HG02981 (cell line): ENCODE results near the gene ERC2.
A peak's percentile ranks its signal among the peaks of the same experiment; 100 is the strongest.
"Not testable (repeated sequence)": the region's sequence is repeated elsewhere in the genome, so short reads cannot be mapped to it uniquely, and the experiment has no call there.

Experiments
- ATAC-seq: cut with Tn5 transposase; IDR thresholded peaks from one replicate; pipeline ENCODE4 v1.9.1; 2021; ENCODE audit warnings: mild to moderate bottlenecking, moderate library complexity; ENCODE audit not compliant: unreplicated experiment

Gene ERC2

GRCh38 chr3:56318891-56319290 lies 149.4 kb downstream of the ERC2 start:
- ATAC-seq, result no peak

- ATAC-seq, result no peak
Observed at GRCh38 chr3:56316944-56317343, 151.3 kb downstream of the ERC2 start.

- ATAC-seq, result no peak
Observed at GRCh38 chr3:56314842-56315241, 153.4 kb downstream of the ERC2 start.

- ATAC-seq, result no peak
Observed at GRCh38 chr3:56309465-56309864, 158.8 kb downstream of the ERC2 start.

GRCh38 chr3:56308471-56308870 lies 159.8 kb downstream of the ERC2 start:
- ATAC-seq, result no peak

- ATAC-seq, result no peak
Observed at GRCh38 chr3:56304069-56304468, 164.2 kb downstream of the ERC2 start.

- peak; percentile 72 for ATAC-seq
Observed at GRCh38 chr3:56303487-56303886, 164.8 kb downstream of the ERC2 start.

- no peak for ATAC-seq
Observed at GRCh38 chr3:56302417-56302816, 165.8 kb downstream of the ERC2 start.

GRCh38 chr3:56297281-56297840 lies 170.9 kb downstream of the ERC2 start:
- ATAC-seq, result no peak

GRCh38 chr3:56296361-56296760 lies 171.9 kb downstream of the ERC2 start:
- ATAC-seq, result no peak

- no peak for ATAC-seq
Observed at GRCh38 chr3:56295161-56295560, 173.1 kb downstream of the ERC2 start.

GRCh38 chr3:56294286-56294685 lies 174.0 kb downstream of the ERC2 start:
- no peak for ATAC-seq

- no peak for ATAC-seq
Observed at GRCh38 chr3:56291953-56292352, 176.3 kb downstream of the ERC2 start.

GRCh38 chr3:56291244-56291680 lies 177.0 kb downstream of the ERC2 start:
- ATAC-seq, result no peak

- no peak for ATAC-seq
Observed at GRCh38 chr3:56290374-56290773, 177.9 kb downstream of the ERC2 start.

- no peak for ATAC-seq
Observed at GRCh38 chr3:56288258-56288657, 180.0 kb downstream of the ERC2 start.

- no peak for ATAC-seq
Observed at GRCh38 chr3:56282341-56282740, 185.9 kb downstream of the ERC2 start.

GRCh38 chr3:56277236-56277635 lies 191.0 kb downstream of the ERC2 start:
- no peak for ATAC-seq

- no peak for ATAC-seq
Observed at GRCh38 chr3:56275120-56275519, 193.1 kb downstream of the ERC2 start.

GRCh38 chr3:56269755-56270535 lies 198.3 kb downstream of the ERC2 start:
- ATAC-seq, result no peak

GRCh38 chr3:56268616-56269383 lies 199.5 kb downstream of the ERC2 start:
- ATAC-seq, result no peak

- not testable (repeated sequence) for ATAC-seq
Observed at GRCh38 chr3:56261852-56262251, 206.4 kb downstream of the ERC2 start.
